ENCODE data around the gene LRPPRC. TPM values are rescaled to one million over a fixed set of nuclear protein-coding genes. Genes with fewer than 3 reads are reported as not detected.
A peak's percentile ranks its signal among the peaks of the same experiment; 100 is the strongest.

The LRPPRC gene
- total and polyA plus RNA-seq, 2 donors (not counting 3 experiments of a cell fraction or from before 2014, with no cell fraction given), result 22.6 to 94.0 TPM

GRCh38 chr2:44044281-44044720, 48.5 kb upstream of the LRPPRC start:
- no peaks in the 10 kb centered on the region for H3K36me3 ChIP-seq (ENCODE audit: control insufficient read depth in 2 of 2, extremely low read depth in 1 of 2, insufficient read depth in 2 of 2, low read length in 2 of 2)
- FAIRE-seq (peak; percentile 91), DNase-seq (ENCODE audit: low read depth, low spot score) (peak; percentile 78)
- H4K20me1 ChIP-seq (replicated peaks; ENCODE audit: control insufficient read depth, extremely low read depth, insufficient read depth, low read length), result no peaks in the 10 kb centered on the region
- peak; percentile 87 to 95 for TF ChIP-seq CTCF (IDR thresholded peaks at IDR 0.05; ENCODE audit: extremely low read depth in 1 of 2, insufficient read depth in 1 of 2, low read depth in 1 of 2, low read length in 2 of 2)
- TF ChIP-seq POLR2A (IDR thresholded peaks at IDR 0.05; ENCODE audit: low read depth, low read length), result no peak
- TF ChIP-seq MAX (IDR thresholded peaks at IDR 0.05; ENCODE audit: insufficient read depth, insufficient read length), result no peak
- peak overlapping the region; percentile 72 for H2AFZ ChIP-seq (ENCODE audit: low read depth, low read length)
- no peaks in the 10 kb centered on the region for H3K4me1 ChIP-seq (ENCODE audit: control insufficient read depth, extremely low read depth, insufficient read depth, low read length)
- intact Hi-C loops (cut with micrococcal nuclease) (loop anchor here (1.0 to 2.0 kb wide), 6 partner anchors 200 to 911 kb away; no protein-coding TSS in a partner anchor), dilution Hi-C loops (cut with MboI; ENCODE audit: extremely low pct_ligation_motif_present, low sequenced_read_pairs) (no loop called here)
- no peak overlapping the region for H3K4me3 ChIP-seq (replicated peaks in 1 of 3; ENCODE audit: insufficient read depth in 1 of 3, low read depth in 1 of 3, low read length in 3 of 3)
- H3K9ac ChIP-seq (replicated peaks; ENCODE audit: extremely low read depth, insufficient read depth, low read length), result no peak overlapping the region
- H3K27ac ChIP-seq (ENCODE audit: insufficient read depth, low read depth, low read length), result no peak overlapping the region
- H3K79me2 ChIP-seq (ENCODE audit: control insufficient read depth, insufficient read depth, low read length), result no peaks in the 10 kb centered on the region
- H3K9me1 ChIP-seq (replicated peaks; ENCODE audit: control insufficient read depth, extremely low read depth, insufficient read depth, low read length), result no peaks in the 10 kb centered on the region
- peaks cover 4 to 5% of the 10 kb centered on the region in 2 experiments for H3K27me3 ChIP-seq (ENCODE audit: control insufficient read depth in 2 of 2, insufficient read depth in 2 of 2, low read length in 2 of 2)
- H3K9me3 ChIP-seq (replicated peaks; ENCODE audit: control insufficient read depth, insufficient read depth, low read length), result no peaks in the 10 kb centered on the region
- BruUV-seq (replicated peaks), result no TSS peak
- POLR2A ChIA-PET, result no interaction called here
- CTCF ChIA-PET, result interaction anchor here (0.5 to 2.6 kb wide), 58 partner anchors 9 to 1349 kb away, joined by 3 to 67 read pairs (median 4); partner anchors contain the start of genes CAMKMT and PPM1B
- no peak overlapping the region for H3K4me2 ChIP-seq (ENCODE audit: insufficient read depth, low read length)

GRCh38 chr2:44040365-44040764, 44.6 kb upstream of the LRPPRC start:
- intact Hi-C loops (cut with micrococcal nuclease) (no loop called here), dilution Hi-C loops (cut with MboI; ENCODE audit: extremely low pct_ligation_motif_present, low sequenced_read_pairs) (no loop called here)
- TF ChIP-seq FOS (IDR thresholded peaks at IDR 0.05; ENCODE audit: borderline replicate concordance, insufficient read depth, low read length), result no peak
- no peak for TF ChIP-seq GATA2 (IDR thresholded peaks at IDR 0.05; ENCODE audit: insufficient read depth, insufficient read length, low read depth, low read length)
- TF ChIP-seq MAX (IDR thresholded peaks at IDR 0.05; ENCODE audit: insufficient read depth, insufficient read length), result no peak
- TF ChIP-seq POLR2AphosphoS5 (IDR thresholded peaks at IDR 0.05; ENCODE audit: insufficient read depth, low read depth, low read length), result no peak
- no peak for TF ChIP-seq MYC (IDR thresholded peaks at IDR 0.05; ENCODE audit: low read depth, low read length)
- TF ChIP-seq POLR2A (IDR thresholded peaks at IDR 0.05; ENCODE audit: low read depth, low read length), result no peak
- no peak for TF ChIP-seq CTCF (IDR thresholded peaks at IDR 0.05; ENCODE audit: extremely low read depth in 1 of 2, insufficient read depth in 1 of 2, low read depth in 1 of 2, low read length in 2 of 2)
- no peak for TF ChIP-seq JUN (IDR thresholded peaks at IDR 0.05; ENCODE audit: borderline replicate concordance, insufficient read depth, insufficient read length, low read depth)
- no peak for TF ChIP-seq EZH2 (IDR thresholded peaks at IDR 0.05; ENCODE audit: borderline replicate concordance, low read depth, low read length, severe bottlenecking)
- Histone ChIP-seq H3K27me3 (ENCODE audit: control insufficient read depth in 2 of 2, insufficient read depth in 2 of 2, low read length in 2 of 2) (peaks cover 2 to 13% of the 10 kb centered on the region in 2 experiments), H2AFZ (ENCODE audit: low read depth, low read length) (no peak overlapping the region), H3K79me2 (ENCODE audit: control insufficient read depth, insufficient read depth, low read length) (no peaks in the 10 kb centered on the region), H3K9me3 (replicated peaks; ENCODE audit: control insufficient read depth, insufficient read depth, low read length) (no peaks in the 10 kb centered on the region), H3K4me3 (replicated peaks in 1 of 3; ENCODE audit: insufficient read depth in 1 of 3, low read depth in 1 of 3, low read length in 3 of 3) (no peak overlapping the region), H3K9me1 (replicated peaks; ENCODE audit: control insufficient read depth, extremely low read depth, insufficient read depth, low read length) (no peaks in the 10 kb centered on the region), H3K27ac (ENCODE audit: insufficient read depth, low read depth, low read length) (no peak overlapping the region), H3K4me1 (ENCODE audit: control insufficient read depth, extremely low read depth, insufficient read depth, low read length) (no peaks in the 10 kb centered on the region), H3K4me2 (ENCODE audit: insufficient read depth, low read length) (no peak overlapping the region), H3K9ac (replicated peaks; ENCODE audit: extremely low read depth, insufficient read depth, low read length) (no peak overlapping the region), H4K20me1 (replicated peaks; ENCODE audit: control insufficient read depth, extremely low read depth, insufficient read depth, low read length) (no peaks in the 10 kb centered on the region), H3K36me3 (ENCODE audit: control insufficient read depth in 2 of 2, extremely low read depth in 1 of 2, insufficient read depth in 2 of 2, low read length in 2 of 2) (no peaks in the 10 kb centered on the region)
- no TSS peak for BruUV-seq (replicated peaks)
- POLR2A ChIA-PET, result no interaction called here
- CTCF ChIA-PET, result interaction anchor here (0.6 to 1.0 kb wide), 2 partner anchors 24 to 439 kb away, joined by 3 to 4 read pairs; no protein-coding TSS in a partner anchor
- DNase-seq (ENCODE audit: low read depth, low spot score), result no peak
- no peak for FAIRE-seq
